Transverse colon (tissue), 4 donors: ENCODE results near the gene COLEC11. TPM values are rescaled to one million over a fixed set of nuclear protein-coding genes. Genes with fewer than 3 reads are reported as not detected.

Source experiments
- DNase-seq: peaks from one replicate; pipeline ENCODE4 v3.0.0-alpha.2; 2019
- H3K27ac ChIP-seq, 4 donors: fragments of 200-600 bp; sonication (generic); 2 replicates each; pipeline ENCODE4 v1.5.1; 2016 to 2018; ENCODE audit warnings: inconsistent platforms in 4 of 4
- H3K27me3 ChIP-seq: fragments of 200-600 bp; sonication (generic); 2 replicates; pipeline ENCODE4 v1.5.1; 2017; ENCODE audit warnings: inconsistent platforms
- H3K36me3 ChIP-seq, 4 donors: fragments of 200-600 bp; sonication (generic); 2 replicates each; pipeline ENCODE4 v1.5.1; 2017 to 2019; ENCODE audit warnings: inconsistent platforms in 4 of 4
- H3K4me1 ChIP-seq, 4 donors: fragments of 200-600 bp; sonication (generic); 2 replicates each; pipeline ENCODE4 v1.5.1; 2017 to 2020; ENCODE audit warnings: inconsistent platforms in 4 of 4
- H3K4me3 ChIP-seq, 4 donors: fragments of 200-600 bp; sonication (generic); 1 replicate in 1 of 4; 2 replicates in 3 of 4; pipeline versions ENCODE4 v1.5.1 to v1.6.1; 2017 to 2019; ENCODE audit warnings: inconsistent platforms in 4 of 4
- H3K9me3 ChIP-seq, 2 donors: fragments of 200-600 bp; sonication (generic); 2 replicates each; pipeline ENCODE4 v1.5.1; 2017 to 2019; ENCODE audit warnings: inconsistent platforms in 2 of 2
- CTCF ChIP-seq, 5 experiments: fragments of 200-600 bp in 3 of 5; fragments of 450-650 bp in 2 of 5; sonication (generic) in 3 of 5; IDR thresholded peaks; 1 replicate in 2 of 5; 2 replicates in 3 of 5; pipeline ENCODE4 v1.5.1; 2016 to 2017; ENCODE audit warnings: antibody characterized with exemption in 5 of 5, inconsistent platforms in 3 of 5, mild to moderate bottlenecking in 2 of 5, moderate library complexity in 1 of 5
- EP300 ChIP-seq: sonication (generic); formaldehyde crosslinking; IDR thresholded peaks from one replicate; pipeline ENCODE4 v1.6.1; 2017; ENCODE audit warnings: antibody characterized with exemption, low read depth
- POLR2A ChIP-seq: fragments of 450-650 bp; IDR thresholded peaks from one replicate; pipeline ENCODE4 v1.6.1; 2016; ENCODE audit warnings: antibody characterized with exemption, mild to moderate bottlenecking, moderate library complexity
- POLR2AphosphoS5 ChIP-seq, 3 donors: sonication (generic); formaldehyde crosslinking; IDR thresholded peaks; one replicate each; pipeline ENCODE4 v1.6.1; 2016; ENCODE audit warnings: antibody characterized with exemption in 3 of 3
- WGBS, 2 donors: methylation state at CpG; one replicate each; pipeline ENCODE4 v1.1.5; 2018; ENCODE audit warnings: low coverage in 1 of 2; 5-methylcytosine and 5-hydroxymethylcytosine counted together
- in situ Hi-C, 4 donors: fragments of 200-750 bp; cut with MboI; loops; one replicate each; pipeline versions ENCODE4 v1.15.0 to v1.15.1; 2017; ENCODE audit warnings: low sequenced_read_pairs in 3 of 4, low pct_ligation_motif_present in 1 of 4, low pct_unique_long_range_greater_than_20kb in 1 of 4
- intact Hi-C: fragments of 100-400 bp; cut with DNase I; formaldehyde crosslinking; loops from one replicate; pipeline ENCODE4 v1.15.1; 2023; ENCODE audit warnings: low total_unique reads
- total RNA-seq, 4 donors: library from RNA; depleted of rRNA; stranded (reverse); fragments of >200 nt; gene quantifications; one replicate each; pipeline ENCODE4 v1.1.0, GENCODE V29; 2016

The COLEC11 gene
- total RNA-seq, 4 donors from 2014 or later, result 1.6 to 2.0 TPM; not detected in 2

- 31 to 46% methylated on average over 9 to 41 of the region's 45 CpGs for WGBS, 2 donors
- peaks cover 3 to 11% (median 7%) of the 10 kb centered on the region in 4 donors for H3K4me1 ChIP-seq
- intact Hi-C loops (loop anchor here (10.0 kb wide), 1 partner anchor 227 kb away; no protein-coding TSS in a partner anchor), in situ Hi-C loops (loop anchor here in 1 of 4 donors (25.0 kb wide), 1 partner anchor 1515 kb away; no protein-coding TSS in a partner anchor)
- DNase-seq, result peak; percentile 65
- no peak for TF ChIP-seq EP300
- TF ChIP-seq POLR2A, result no peak
- TF ChIP-seq POLR2AphosphoS5 (IDR thresholded peaks at IDR 0.05), result no peak
- no peaks in the 10 kb centered on the region for H3K36me3 ChIP-seq
- H3K27me3 ChIP-seq, result peaks cover 9% of the 10 kb centered on the region
- peak overlapping the region; percentile 24 to 79 (median 73) for H3K27ac ChIP-seq
- H3K4me3 ChIP-seq, result peak overlapping the region in 3 of 4 donors; percentile 15 to 33 (median 20)
- H3K9me3 ChIP-seq, result no peaks in the 10 kb centered on the region
Observed at GRCh38 chr2:3651691-3652648, 57.1 kb downstream of the COLEC11 start.

GRCh38 chr2:3652896-3653625 is 58.1 kb downstream of the COLEC11 start:
- no peak for DNase-seq
- Histone ChIP-seq H3K27ac (no peak overlapping the region), H3K27me3 (peaks cover 9% of the 10 kb centered on the region), H3K4me1 (peaks cover 3 to 11% (median 7%) of the 10 kb centered on the region in 4 donors), H3K4me3 (no peak overlapping the region), H3K36me3 (no peaks in the 10 kb centered on the region), H3K9me3 (no peaks in the 10 kb centered on the region)
- TF ChIP-seq CTCF (IDR thresholded peaks at IDR 0.05), result no peak
- no peak for TF ChIP-seq POLR2A
- no peak for TF ChIP-seq POLR2AphosphoS5 (IDR thresholded peaks at IDR 0.05)
- TF ChIP-seq EP300, result no peak
- intact Hi-C loops, result loop anchor here (10.0 kb wide), 1 partner anchor 228 kb away; no protein-coding TSS in a partner anchor
- WGBS, 2 donors, result 94% methylated on average over 9 of the region's 9 CpGs; no CpG with 5 or more reads in 1 of the 2 donors
- in situ Hi-C loops, result loop anchor here in 1 of 4 donors (25.0 kb wide), 1 partner anchor 1516 kb away; no protein-coding TSS in a partner anchor

GRCh38 chr2:3654011-3654410 is 59.1 kb downstream of the COLEC11 start:
- H3K36me3 ChIP-seq, result no peaks in the 10 kb centered on the region
- 91% methylated on average over 10 of the region's 10 CpGs; no CpG with 5 or more reads in 1 of the 2 donors for WGBS, 2 donors
- peaks cover 9% of the 10 kb centered on the region for H3K27me3 ChIP-seq
- TF ChIP-seq CTCF (IDR thresholded peaks at IDR 0.05) (no peak), POLR2A (no peak), POLR2AphosphoS5 (IDR thresholded peaks at IDR 0.05) (no peak), EP300 (no peak)
- H3K9me3 ChIP-seq, result no peaks in the 10 kb centered on the region
- H3K4me1 ChIP-seq, result peaks cover 3 to 11% (median 7%) of the 10 kb centered on the region in 4 donors
- H3K27ac ChIP-seq, result no peak overlapping the region
- DNase-seq, result no peak
- H3K4me3 ChIP-seq, result no peak overlapping the region
- in situ Hi-C loops (loop anchor here in 1 of 4 donors (25.0 kb wide), 1 partner anchor 1517 kb away; no protein-coding TSS in a partner anchor), intact Hi-C loops (loop anchor here (10.0 kb wide), 1 partner anchor 229 kb away; no protein-coding TSS in a partner anchor)

GRCh38 chr2:3654531-3655225 is 59.8 kb downstream of the COLEC11 start:
- in situ Hi-C loops, result loop anchor here in 1 of 4 donors (25.0 kb wide), 1 partner anchor 1517 kb away; no protein-coding TSS in a partner anchor
- Histone ChIP-seq H3K9me3 (no peaks in the 10 kb centered on the region), H3K27ac (no peak overlapping the region), H3K27me3 (peaks cover 9% of the 10 kb centered on the region), H3K4me3 (no peak overlapping the region), H3K4me1 (peaks cover 3 to 11% (median 7%) of the 10 kb centered on the region in 4 donors), H3K36me3 (no peaks in the 10 kb centered on the region)
- no peak for TF ChIP-seq POLR2AphosphoS5 (IDR thresholded peaks at IDR 0.05)
- no peak for TF ChIP-seq EP300
- TF ChIP-seq CTCF (IDR thresholded peaks at IDR 0.05), result no peak
- WGBS, 2 donors, result 78% methylated on average over 18 of the region's 21 CpGs; no CpG with 5 or more reads in 1 of the 2 donors
- intact Hi-C loops, result loop anchor here (10.0 kb wide), 1 partner anchor 230 kb away; no protein-coding TSS in a partner anchor
- no peak for DNase-seq
